ENCODE results near the gene CLCNKA.

Gene CLCNKA

GRCh38 chr1:16072616-16073484, 51.0 kb downstream of the CLCNKA start:
- Histone ChIP-seq H3K27me3 (ENCODE audit: control insufficient read depth, insufficient read depth, low read length) (peaks cover 33% of the 10 kb centered on the region), H3K9ac (ENCODE audit: low read length) (no peak overlapping the region), H3K36me3 (ENCODE audit: control insufficient read depth, low read depth, low read length) (no peaks in the 10 kb centered on the region), H3K9me3 (ENCODE audit: control insufficient read depth, low read depth, low read length) (no peaks in the 10 kb centered on the region), H3K4me1 (ENCODE audit: control insufficient read depth, low read depth, low read length) (peaks cover 3% of the 10 kb centered on the region), H3K27ac (ENCODE audit: low read length) (no peak overlapping the region), H3K4me3 (ENCODE audit: low read length) (peak overlapping the region; percentile 31)

GRCh38 chr1:16073490-16074119, 51.8 kb downstream of the CLCNKA start, which contains the start of gene FAM131C:
Gene FAM131C, minus strand, starts transcription at chr1:16073651. Its CDS starts 209 bp downstream, at chr1:16073442.
- H3K4me3 ChIP-seq (ENCODE audit: low read length): peak within 1 kb of the TSS; percentile 60
- H3K4me1 ChIP-seq (ENCODE audit: control insufficient read depth, low read depth, low read length): peaks cover 3% of the 10 kb centered on the region
- H3K9ac ChIP-seq (ENCODE audit: low read length): no peak within 1 kb of the TSS
- no peaks in the 10 kb centered on the region for H3K36me3 ChIP-seq (ENCODE audit: control insufficient read depth, low read depth, low read length)
- no peak within 1 kb of the TSS for H3K27ac ChIP-seq (ENCODE audit: low read length)
- H3K27me3 ChIP-seq (ENCODE audit: control insufficient read depth, insufficient read depth, low read length): peaks cover 33% of the 10 kb centered on the region
- no peaks in the 10 kb centered on the region for H3K9me3 ChIP-seq (ENCODE audit: control insufficient read depth, low read depth, low read length)

- H3K36me3 ChIP-seq (ENCODE audit: control insufficient read depth, low read depth, low read length): no peaks in the 10 kb centered on the region
- no peaks in the 10 kb centered on the region for H3K9me3 ChIP-seq (ENCODE audit: control insufficient read depth, low read depth, low read length)
- no peak overlapping the region for H3K9ac ChIP-seq (ENCODE audit: low read length)
- H3K4me3 ChIP-seq (ENCODE audit: low read length): peak overlapping the region; percentile 60
- H3K27ac ChIP-seq (ENCODE audit: low read length): no peak overlapping the region
- H3K27me3 ChIP-seq (ENCODE audit: control insufficient read depth, insufficient read depth, low read length): peaks cover 33% of the 10 kb centered on the region
- H3K4me1 ChIP-seq (ENCODE audit: control insufficient read depth, low read depth, low read length): peaks cover 3% of the 10 kb centered on the region
These were observed 52.4 kb downstream of the CLCNKA start for GRCh38 chr1:16074217-16074616.

- H3K9me3 ChIP-seq (ENCODE audit: control insufficient read depth, low read depth, low read length): no peaks in the 10 kb centered on the region
- peaks cover 3% of the 10 kb centered on the region for H3K4me1 ChIP-seq (ENCODE audit: control insufficient read depth, low read depth, low read length)
- H3K9ac ChIP-seq (ENCODE audit: low read length): no peak overlapping the region
- H3K4me3 ChIP-seq (ENCODE audit: low read length): no peak overlapping the region
- peaks cover 33% of the 10 kb centered on the region for H3K27me3 ChIP-seq (ENCODE audit: control insufficient read depth, insufficient read depth, low read length)
- no peaks in the 10 kb centered on the region for H3K36me3 ChIP-seq (ENCODE audit: control insufficient read depth, low read depth, low read length)
- H3K27ac ChIP-seq (ENCODE audit: low read length): no peak overlapping the region
These were observed 53.6 kb downstream of the CLCNKA start for GRCh38 chr1:16075337-16076030.

GRCh38 chr1:16076031-16076864, 54.4 kb downstream of the CLCNKA start:
- no peaks in the 10 kb centered on the region for H3K9me3 ChIP-seq (ENCODE audit: control insufficient read depth, low read depth, low read length)
- H3K27me3 ChIP-seq (ENCODE audit: control insufficient read depth, insufficient read depth, low read length): peaks cover 33% of the 10 kb centered on the region
- H3K27ac ChIP-seq (ENCODE audit: low read length): no peak overlapping the region
- no peak overlapping the region for H3K4me3 ChIP-seq (ENCODE audit: low read length)
- H3K36me3 ChIP-seq (ENCODE audit: control insufficient read depth, low read depth, low read length): no peaks in the 10 kb centered on the region
- no peak overlapping the region for H3K9ac ChIP-seq (ENCODE audit: low read length)
- H3K4me1 ChIP-seq (ENCODE audit: control insufficient read depth, low read depth, low read length): peaks cover 3% of the 10 kb centered on the region

- H3K9ac ChIP-seq (ENCODE audit: low read length): no peak overlapping the region
- H3K36me3 ChIP-seq (ENCODE audit: control insufficient read depth, low read depth, low read length): no peaks in the 10 kb centered on the region
- H3K27me3 ChIP-seq (ENCODE audit: control insufficient read depth, insufficient read depth, low read length): peaks cover 33% of the 10 kb centered on the region
- H3K27ac ChIP-seq (ENCODE audit: low read length): no peak overlapping the region
- no peaks in the 10 kb centered on the region for H3K9me3 ChIP-seq (ENCODE audit: control insufficient read depth, low read depth, low read length)
- H3K4me3 ChIP-seq (ENCODE audit: low read length): no peak overlapping the region
- H3K4me1 ChIP-seq (ENCODE audit: control insufficient read depth, low read depth, low read length): peaks cover 3% of the 10 kb centered on the region
These were observed 55.0 kb downstream of the CLCNKA start for GRCh38 chr1:16076865-16077238.

GRCh38 chr1:16077406-16078245, 55.8 kb downstream of the CLCNKA start:
- no peaks in the 10 kb centered on the region for H3K36me3 ChIP-seq (ENCODE audit: control insufficient read depth, low read depth, low read length)
- H3K9me3 ChIP-seq (ENCODE audit: control insufficient read depth, low read depth, low read length): no peaks in the 10 kb centered on the region
- no peak overlapping the region for H3K4me3 ChIP-seq (ENCODE audit: low read length)
- no peak overlapping the region for H3K27ac ChIP-seq (ENCODE audit: low read length)
- peaks cover 3% of the 10 kb centered on the region for H3K4me1 ChIP-seq (ENCODE audit: control insufficient read depth, low read depth, low read length)
- H3K9ac ChIP-seq (ENCODE audit: low read length): no peak overlapping the region
- peaks cover 25% of the 10 kb centered on the region for H3K27me3 ChIP-seq (ENCODE audit: control insufficient read depth, insufficient read depth, low read length)

- H3K27ac ChIP-seq (ENCODE audit: low read length): no peak overlapping the region
- no peaks in the 10 kb centered on the region for H3K9me3 ChIP-seq (ENCODE audit: control insufficient read depth, low read depth, low read length)
- no peak overlapping the region for H3K4me3 ChIP-seq (ENCODE audit: low read length)
- no peak overlapping the region for H3K9ac ChIP-seq (ENCODE audit: low read length)
- H3K4me1 ChIP-seq (ENCODE audit: control insufficient read depth, low read depth, low read length): no peaks in the 10 kb centered on the region
- no peaks in the 10 kb centered on the region for H3K36me3 ChIP-seq (ENCODE audit: control insufficient read depth, low read depth, low read length)
- peaks cover 14% of the 10 kb centered on the region for H3K27me3 ChIP-seq (ENCODE audit: control insufficient read depth, insufficient read depth, low read length)
These were observed 57.3 kb downstream of the CLCNKA start for GRCh38 chr1:16078925-16079656.

- Histone ChIP-seq H3K27me3 (ENCODE audit: control insufficient read depth, insufficient read depth, low read length) (no peaks in the 10 kb centered on the region), H3K4me3 (ENCODE audit: low read length) (no peak overlapping the region), H3K9ac (ENCODE audit: low read length) (no peak overlapping the region), H3K4me1 (ENCODE audit: control insufficient read depth, low read depth, low read length) (no peaks in the 10 kb centered on the region), H3K36me3 (ENCODE audit: control insufficient read depth, low read depth, low read length) (no peaks in the 10 kb centered on the region), H3K27ac (ENCODE audit: low read length) (no peak overlapping the region), H3K9me3 (ENCODE audit: control insufficient read depth, low read depth, low read length) (no peaks in the 10 kb centered on the region)
These were observed 58.8 kb downstream of the CLCNKA start for GRCh38 chr1:16080422-16081150.
